Breast epithelium (tissue), 4 donors: ENCODE measurements around the gene SNRK. TPM values are rescaled to one million over a fixed set of nuclear protein-coding genes. Genes with fewer than 3 reads are reported as not detected.
A peak's percentile ranks its signal among the peaks of the same experiment; 100 is the strongest.

Experiments used
- DNase-seq, 2 donors: peaks; one replicate each; pipeline ENCODE4 v3.0.0-alpha.2; 2019; ENCODE audit warnings: low spot score in 2 of 2
- H3K27ac ChIP-seq, 2 donors: fragments of 200-600 bp; sonication (generic) in 1 of 2; one replicate each; pipeline ENCODE4 v1.5.1; 2016 to 2019; ENCODE audit warnings: mild to moderate bottlenecking in 1 of 2
- H3K27me3 ChIP-seq, 2 donors: fragments of 200-600 bp; sonication (generic) in 1 of 2; one replicate each; pipeline versions ENCODE4 v1.5.1 to v1.6.0; 2017 to 2019; ENCODE audit warnings: control low read depth in 1 of 2, mild to moderate bottlenecking in 1 of 2
- H3K36me3 ChIP-seq: fragments of 200-600 bp; one replicate; pipeline ENCODE4 v1.5.1; 2019
- H3K4me1 ChIP-seq, 2 donors: fragments of 200-600 bp; sonication (generic); one replicate each; pipeline ENCODE4 v1.5.1; 2016 to 2019; ENCODE audit warnings: control low read depth in 1 of 2
- H3K4me3 ChIP-seq, 3 donors: fragments of 200-600 bp; sonication (generic); 1 replicate in 2 of 3; 2 replicates in 1 of 3; pipeline ENCODE4 v1.5.1; 2016 to 2019; ENCODE audit warnings: mild to moderate bottlenecking in 3 of 3, moderate library complexity in 2 of 3
- H3K9me3 ChIP-seq, 2 donors: fragments of 200-600 bp; sonication (generic) in 1 of 2; one replicate each; pipeline ENCODE4 v1.5.1; 2016 to 2019; ENCODE audit warnings: control low read depth in 1 of 2
- POLR2A ChIP-seq: fragments of 450-650 bp; IDR thresholded peaks from one replicate; pipeline ENCODE4 v1.6.1; 2016; ENCODE audit warnings: antibody characterized with exemption, mild to moderate bottlenecking, moderate library complexity
- POLR2AphosphoS5 ChIP-seq, 3 donors: sonication (generic); formaldehyde crosslinking; IDR thresholded peaks; one replicate each; pipeline ENCODE4 v1.6.1; 2017; ENCODE audit warnings: antibody characterized with exemption in 3 of 3
- intact Hi-C: fragments of 100-400 bp; cut with DNase I; formaldehyde crosslinking; loops from one replicate; pipeline ENCODE4 v1.15.1; 2023; ENCODE audit warnings: low total_unique reads
- total RNA-seq, 3 donors: library from RNA; depleted of rRNA; stranded (reverse); fragments of >200 nt; gene quantifications; one replicate each; pipeline ENCODE4 v1.1.0, GENCODE V29; 2016
- TF ChIP-seq, protein P1 (sequence below), 3 donors: fragments of 450-650 bp; IDR thresholded peaks; one replicate each; pipeline ENCODE4 v1.5.1; 2016 to 2017; ENCODE audit warnings: antibody characterized with exemption in 3 of 3, mild to moderate bottlenecking in 3 of 3, moderate library complexity in 3 of 3

Gene SNRK, protein sequence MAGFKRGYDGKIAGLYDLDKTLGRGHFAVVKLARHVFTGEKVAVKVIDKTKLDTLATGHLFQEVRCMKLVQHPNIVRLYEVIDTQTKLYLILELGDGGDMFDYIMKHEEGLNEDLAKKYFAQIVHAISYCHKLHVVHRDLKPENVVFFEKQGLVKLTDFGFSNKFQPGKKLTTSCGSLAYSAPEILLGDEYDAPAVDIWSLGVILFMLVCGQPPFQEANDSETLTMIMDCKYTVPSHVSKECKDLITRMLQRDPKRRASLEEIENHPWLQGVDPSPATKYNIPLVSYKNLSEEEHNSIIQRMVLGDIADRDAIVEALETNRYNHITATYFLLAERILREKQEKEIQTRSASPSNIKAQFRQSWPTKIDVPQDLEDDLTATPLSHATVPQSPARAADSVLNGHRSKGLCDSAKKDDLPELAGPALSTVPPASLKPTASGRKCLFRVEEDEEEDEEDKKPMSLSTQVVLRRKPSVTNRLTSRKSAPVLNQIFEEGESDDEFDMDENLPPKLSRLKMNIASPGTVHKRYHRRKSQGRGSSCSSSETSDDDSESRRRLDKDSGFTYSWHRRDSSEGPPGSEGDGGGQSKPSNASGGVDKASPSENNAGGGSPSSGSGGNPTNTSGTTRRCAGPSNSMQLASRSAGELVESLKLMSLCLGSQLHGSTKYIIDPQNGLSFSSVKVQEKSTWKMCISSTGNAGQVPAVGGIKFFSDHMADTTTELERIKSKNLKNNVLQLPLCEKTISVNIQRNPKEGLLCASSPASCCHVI
- total RNA-seq, result 10 to 100 TPM; 52.0 to 84.9 (median 72.8) TPM

DNA sequence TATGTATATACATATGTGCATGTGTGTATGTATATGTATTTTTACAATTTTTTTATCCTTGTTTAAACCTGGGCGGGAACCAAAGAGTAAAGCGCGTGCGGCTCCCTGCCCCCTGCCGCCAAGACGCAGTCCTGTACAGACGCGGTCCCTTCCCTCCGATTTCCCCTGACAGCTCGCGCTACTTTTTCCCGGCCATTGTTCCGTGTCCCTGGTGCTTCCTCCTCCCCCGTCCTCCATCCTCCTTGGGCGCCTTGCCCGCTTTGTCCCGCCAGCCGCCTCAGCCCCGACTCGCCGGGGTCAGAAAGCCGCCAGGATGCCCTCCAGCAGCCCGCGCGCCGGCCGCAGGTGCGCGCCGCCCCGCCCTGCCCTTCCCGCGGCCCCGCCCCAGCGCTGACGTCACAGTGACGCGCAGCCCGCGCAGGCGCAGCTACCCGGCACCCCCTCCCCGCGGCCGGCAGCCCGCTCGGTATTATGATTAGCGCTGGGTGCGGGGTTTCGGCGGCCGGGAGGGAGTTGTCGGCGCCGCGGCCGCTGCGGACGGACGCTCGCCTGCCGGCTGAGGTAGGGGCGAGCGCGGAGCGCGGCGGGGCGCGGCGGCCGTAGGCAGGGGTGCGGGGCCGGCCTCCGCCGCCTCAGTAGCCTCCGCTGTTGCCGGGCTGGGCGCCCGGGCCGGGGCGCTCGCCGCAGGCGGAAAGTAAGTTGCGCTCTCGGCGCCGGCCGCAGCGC, at the start of gene SNRK:
Gene SNRK (plus strand): TSS at position 426 of the 726 bp plus-strand sequence. CDS start 16,664 bp downstream, outside the sequence.
- Histone ChIP-seq H3K4me1 (peaks cover 0 to 8% of the 10 kb centered on the region in 2 donors), H3K27ac (peak within 1 kb of the TSS; percentile 93 to 98), H3K36me3 (no peaks in the 10 kb centered on the region), H3K4me3 (peak within 1 kb of the TSS; percentile 61 to 87 (median 66)), H3K9me3 (no peaks in the 10 kb centered on the region), H3K27me3 (no peaks in the 10 kb centered on the region)
- peak; percentile 75 to 87 for DNase-seq
- intact Hi-C loops, result no loop called here
- TF ChIP-seq POLR2A, result no peak
- peak; percentile 52 to 79 (median 54) for TF ChIP-seq POLR2AphosphoS5 (IDR thresholded peaks at IDR 0.05)
- TF ChIP-seq, protein P1, sequence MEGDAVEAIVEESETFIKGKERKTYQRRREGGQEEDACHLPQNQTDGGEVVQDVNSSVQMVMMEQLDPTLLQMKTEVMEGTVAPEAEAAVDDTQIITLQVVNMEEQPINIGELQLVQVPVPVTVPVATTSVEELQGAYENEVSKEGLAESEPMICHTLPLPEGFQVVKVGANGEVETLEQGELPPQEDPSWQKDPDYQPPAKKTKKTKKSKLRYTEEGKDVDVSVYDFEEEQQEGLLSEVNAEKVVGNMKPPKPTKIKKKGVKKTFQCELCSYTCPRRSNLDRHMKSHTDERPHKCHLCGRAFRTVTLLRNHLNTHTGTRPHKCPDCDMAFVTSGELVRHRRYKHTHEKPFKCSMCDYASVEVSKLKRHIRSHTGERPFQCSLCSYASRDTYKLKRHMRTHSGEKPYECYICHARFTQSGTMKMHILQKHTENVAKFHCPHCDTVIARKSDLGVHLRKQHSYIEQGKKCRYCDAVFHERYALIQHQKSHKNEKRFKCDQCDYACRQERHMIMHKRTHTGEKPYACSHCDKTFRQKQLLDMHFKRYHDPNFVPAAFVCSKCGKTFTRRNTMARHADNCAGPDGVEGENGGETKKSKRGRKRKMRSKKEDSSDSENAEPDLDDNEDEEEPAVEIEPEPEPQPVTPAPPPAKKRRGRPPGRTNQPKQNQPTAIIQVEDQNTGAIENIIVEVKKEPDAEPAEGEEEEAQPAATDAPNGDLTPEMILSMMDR (IDR thresholded peaks at IDR 0.05), result peak; percentile 8 to 49 (median 26)

DNA sequence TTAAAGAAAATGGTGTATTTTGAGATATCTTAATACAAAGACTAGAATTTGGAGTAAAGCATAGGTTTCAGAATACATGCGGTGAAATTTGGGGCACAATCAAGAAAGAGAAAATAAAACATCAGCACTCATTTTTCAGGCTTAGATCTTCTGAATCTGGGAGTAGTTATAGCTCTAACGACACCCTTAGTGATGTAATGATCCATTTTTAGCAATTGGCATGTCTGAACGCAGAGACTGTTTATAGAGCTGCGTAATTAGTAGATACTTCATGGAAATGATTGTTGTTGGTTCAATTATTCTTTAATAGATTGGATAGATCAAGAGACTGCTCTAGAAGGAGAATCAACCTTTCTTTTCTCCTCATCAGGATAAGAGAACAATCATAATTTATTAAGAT, 47.5 kb upstream of the SNRK start:
- Histone ChIP-seq H3K36me3 (no peaks in the 10 kb centered on the region), H3K9me3 (peaks cover 4 to 8% of the 10 kb centered on the region in 2 donors), H3K4me1 (no peaks in the 10 kb centered on the region), H3K27ac (no peak overlapping the region), H3K27me3 (no peaks in the 10 kb centered on the region), H3K4me3 (no peak overlapping the region)
- no peak for DNase-seq
- intact Hi-C loops, result no loop called here
- TF ChIP-seq POLR2AphosphoS5 (IDR thresholded peaks at IDR 0.05) (no peak), POLR2A (no peak)
- TF ChIP-seq, protein P1 (IDR thresholded peaks at IDR 0.05), result no peak

DNA sequence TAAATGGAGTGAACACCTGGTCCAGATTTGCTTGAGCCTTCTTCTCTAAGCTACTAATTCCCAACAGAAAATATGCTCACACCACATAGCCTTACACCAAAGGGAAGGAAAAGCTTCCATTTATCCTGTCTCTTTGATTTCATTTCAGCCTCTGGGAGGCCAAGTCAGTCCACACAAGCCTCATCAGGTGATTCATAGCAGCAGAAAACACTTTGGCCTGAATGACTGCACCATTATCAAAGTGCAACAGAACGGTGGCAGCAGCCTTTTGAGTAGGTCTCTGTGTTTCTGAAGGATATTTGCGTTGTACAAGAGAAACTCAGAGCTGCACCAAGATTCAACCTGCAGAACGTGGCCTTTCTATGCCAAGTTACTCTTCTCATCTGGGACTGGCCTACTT, 46.6 kb upstream of the SNRK start:
- DNase-seq, result no peak
- intact Hi-C loops, result no loop called here
- Histone ChIP-seq H3K27me3 (no peaks in the 10 kb centered on the region), H3K4me3 (no peak overlapping the region), H3K27ac (no peak overlapping the region), H3K9me3 (peaks cover 4 to 8% of the 10 kb centered on the region in 2 donors), H3K36me3 (no peaks in the 10 kb centered on the region), H3K4me1 (no peaks in the 10 kb centered on the region)
- TF ChIP-seq POLR2A (no peak), POLR2AphosphoS5 (IDR thresholded peaks at IDR 0.05) (no peak)
- TF ChIP-seq, protein P1 (IDR thresholded peaks at IDR 0.05), result no peak

DNA sequence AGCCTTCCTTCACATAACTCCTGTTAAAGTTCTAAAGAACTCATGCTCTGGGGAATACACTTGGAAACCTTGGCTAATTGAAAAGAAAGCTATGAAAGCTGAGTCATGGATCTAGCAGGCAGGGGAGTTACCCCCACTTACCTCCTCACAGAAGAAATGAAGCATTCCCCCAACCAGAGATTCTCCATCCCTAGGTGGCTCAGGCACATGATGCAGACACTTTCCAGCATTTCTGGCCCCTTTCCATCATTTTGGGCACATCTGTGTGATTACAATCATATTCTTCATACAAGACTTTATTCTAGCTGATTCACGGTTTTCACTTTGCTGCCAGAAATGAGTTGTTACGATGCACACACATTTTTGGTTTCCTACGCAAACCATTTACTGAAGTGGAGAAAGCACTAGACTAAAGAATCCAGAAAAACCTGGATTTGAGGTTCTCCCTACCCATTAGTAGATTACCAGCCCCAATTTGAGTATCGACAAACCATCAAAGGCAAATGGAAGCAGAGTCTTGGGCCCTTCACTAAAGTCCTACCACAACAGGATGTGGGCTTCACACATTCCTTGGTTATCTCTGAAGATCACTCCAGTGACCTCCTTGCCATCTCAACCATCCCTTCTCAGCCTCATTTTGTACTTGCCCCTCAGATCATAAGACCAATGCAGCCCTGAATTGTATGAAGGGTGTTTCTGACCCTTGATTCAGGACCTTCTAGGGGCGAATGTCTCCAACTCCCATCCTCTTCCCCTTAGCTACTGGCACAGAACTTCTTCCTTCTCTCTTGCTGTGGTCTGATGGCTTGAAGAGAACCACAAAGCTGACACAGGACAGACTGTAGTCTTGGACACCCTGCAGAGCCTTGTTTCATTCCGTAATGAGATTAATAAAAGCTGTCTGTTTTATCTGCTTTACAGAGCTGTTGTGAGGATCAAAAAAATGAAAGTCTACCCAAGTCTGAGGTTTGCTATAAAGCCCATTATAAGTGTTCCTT, 42.5 kb upstream of the SNRK start:
- H3K9me3 ChIP-seq, result peaks cover 4 to 8% of the 10 kb centered on the region in 2 donors
- no peak overlapping the region for H3K27ac ChIP-seq
- H3K4me1 ChIP-seq, result no peaks in the 10 kb centered on the region
- no peak overlapping the region for H3K4me3 ChIP-seq
- intact Hi-C loops, result no loop called here
- no peak for DNase-seq
- no peak for TF ChIP-seq POLR2A
- TF ChIP-seq, protein P1 (IDR thresholded peaks at IDR 0.05), result no peak
- TF ChIP-seq POLR2AphosphoS5 (IDR thresholded peaks at IDR 0.05), result no peak
- H3K27me3 ChIP-seq, result no peaks in the 10 kb centered on the region
- H3K36me3 ChIP-seq, result no peaks in the 10 kb centered on the region
